Left lung (tissue), 10 donors: Measurements from ENCODE around the gene CCDC157. TPM values are rescaled to one million over a fixed set of nuclear protein-coding genes. Genes with fewer than 3 reads are reported as not detected.

Experiments
- ATAC-seq: fragments of 200-7000 bp; cut with Tn5 transposase; one replicate; pipeline ENCODE4 v1.9.1; 2020; ENCODE audit warnings: moderate library complexity
- DNase-seq, 4 donors: peaks; one replicate each; pipeline ENCODE4 v3.0.0-alpha.2; 2013 to 2020
- H3K27ac ChIP-seq, 2 donors: fragments of 200-600 bp; sonication (generic) in 1 of 2; one replicate each; pipeline versions ENCODE4 v1.5.0 to v1.8.0; 2020 to 2021
- H3K27me3 ChIP-seq, 2 donors: fragments of 200-600 bp; sonication (generic) in 1 of 2; one replicate each; pipeline versions ENCODE4 v1.5.0 to v1.8.0; 2020 to 2021
- H3K36me3 ChIP-seq, 2 donors: fragments of 200-600 bp; sonication (generic) in 1 of 2; one replicate each; pipeline versions ENCODE4 v1.5.0 to v1.8.0; 2020 to 2021
- H3K4me1 ChIP-seq, 2 donors: fragments of 200-600 bp; one replicate each; pipeline ENCODE4 v1.8.0; 2021
- H3K4me3 ChIP-seq, 2 donors: fragments of 200-600 bp; sonication (generic) in 1 of 2; one replicate each; pipeline versions ENCODE4 v1.5.0 to v1.8.0; 2020 to 2021; ENCODE audit warnings: mild to moderate bottlenecking in 1 of 2
- H3K9me3 ChIP-seq, 2 donors: fragments of 200-600 bp; sonication (generic) in 1 of 2; one replicate each; pipeline versions ENCODE4 v1.5.0 to v1.8.0; 2020 to 2021
- CTCF ChIP-seq, 2 donors: fragments of 200-600 bp; sonication (generic) in 1 of 2; IDR thresholded peaks; one replicate each; pipeline versions ENCODE4 v1.5.0 to v1.8.0; 2021; ENCODE audit warnings: antibody characterized with exemption in 2 of 2
- intact Hi-C, 2 donors: fragments of 100-400 bp; cut with DNase I; formaldehyde crosslinking; loops; one replicate each; pipeline versions ENCODE4 v1.11.2 to v1.14.2; 2022
- polyA plus RNA-seq, 6 donors: library from polyadenylated mRNA; unstranded; fragments of 120-200 nt; gene quantifications; one replicate each; pipeline ENCODE4 v1.2.1, GENCODE V29; 2013; ENCODE audit not compliant: insufficient read length in 6 of 6
- total RNA-seq, 2 donors: library from RNA; stranded (reverse); fragmentation: NEBNext Ultra II Directional; extraction: Animal tissue kit (Norgen Biotek cat#: 25700); gene quantifications; one replicate each; pipeline ENCODE4 v1.2.1, GENCODE V29; 2021
- donor health status: DM: no; HTN: yes; CAD: no.
- donor health status: DM: no; HTN: no; CAD: no.

The CCDC157 gene
- total and polyA plus RNA-seq, 8 donors, result 2.8 to 8.1 (median 4.2) TPM

GRCh38 chr22:30321461-30321860 is 35.3 kb upstream of the CCDC157 start:
- DNase-seq (no peak), ATAC-seq (no peak)
- Histone ChIP-seq H3K27me3 (no peaks in the 10 kb centered on the region), H3K9me3 (no peaks in the 10 kb centered on the region), H3K4me3 (no peak overlapping the region), H3K27ac (peak overlapping the region in 1 of 2 donors; percentile 28), H3K36me3 (peaks cover 0 to 17% of the 10 kb centered on the region in 2 donors), H3K4me1 (peaks cover 34 to 97% of the 10 kb centered on the region in 2 donors)
- no peak for TF ChIP-seq CTCF (IDR thresholded peaks at IDR 0.05)
- intact Hi-C loops, result no loop called here

GRCh38 chr22:30323246-30323645 is 33.6 kb upstream of the CCDC157 start:
- peaks cover 0 to 17% of the 10 kb centered on the region in 2 donors for H3K36me3 ChIP-seq
- no peak overlapping the region for H3K4me3 ChIP-seq
- ATAC-seq, result no peak
- no peaks in the 10 kb centered on the region for H3K9me3 ChIP-seq
- intact Hi-C loops, result no loop called here
- no peak for DNase-seq
- no peak for TF ChIP-seq CTCF (IDR thresholded peaks at IDR 0.05)
- H3K4me1 ChIP-seq, result peaks cover 38 to 84% of the 10 kb centered on the region in 2 donors
- H3K27ac ChIP-seq, result no peak overlapping the region
- H3K27me3 ChIP-seq, result no peaks in the 10 kb centered on the region

- peaks cover 0 to 24% of the 10 kb centered on the region in 2 donors for H3K36me3 ChIP-seq
- DNase-seq (no peak), ATAC-seq (no peak)
- no peak for TF ChIP-seq CTCF (IDR thresholded peaks at IDR 0.05)
- H3K27me3 ChIP-seq, result no peaks in the 10 kb centered on the region
- peak overlapping the region; percentile 93 to 96 for H3K4me3 ChIP-seq
- intact Hi-C loops, result no loop called here
- no peaks in the 10 kb centered on the region for H3K9me3 ChIP-seq
- H3K4me1 ChIP-seq, result peaks cover 34 to 75% of the 10 kb centered on the region in 2 donors
- H3K27ac ChIP-seq, result peak overlapping the region; percentile 77 to 88
Measured at GRCh38 chr22:30324014-30324730, 32.6 kb upstream of the CCDC157 start.

GRCh38 chr22:30325065-30325720 is 31.6 kb upstream of the CCDC157 start:
- Histone ChIP-seq H3K36me3 (peaks cover 0 to 30% of the 10 kb centered on the region in 2 donors), H3K4me3 (peak overlapping the region; percentile 93 to 96), H3K9me3 (no peaks in the 10 kb centered on the region), H3K27ac (peak overlapping the region; percentile 77 to 88), H3K4me1 (peaks cover 30 to 65% of the 10 kb centered on the region in 2 donors), H3K27me3 (no peaks in the 10 kb centered on the region)
- TF ChIP-seq CTCF (IDR thresholded peaks at IDR 0.05), result no peak
- DNase-seq (peak in 2 of 4 donors; percentile 41 to 49), ATAC-seq (peak; percentile 42)
- intact Hi-C loops, result no loop called here

DNA sequence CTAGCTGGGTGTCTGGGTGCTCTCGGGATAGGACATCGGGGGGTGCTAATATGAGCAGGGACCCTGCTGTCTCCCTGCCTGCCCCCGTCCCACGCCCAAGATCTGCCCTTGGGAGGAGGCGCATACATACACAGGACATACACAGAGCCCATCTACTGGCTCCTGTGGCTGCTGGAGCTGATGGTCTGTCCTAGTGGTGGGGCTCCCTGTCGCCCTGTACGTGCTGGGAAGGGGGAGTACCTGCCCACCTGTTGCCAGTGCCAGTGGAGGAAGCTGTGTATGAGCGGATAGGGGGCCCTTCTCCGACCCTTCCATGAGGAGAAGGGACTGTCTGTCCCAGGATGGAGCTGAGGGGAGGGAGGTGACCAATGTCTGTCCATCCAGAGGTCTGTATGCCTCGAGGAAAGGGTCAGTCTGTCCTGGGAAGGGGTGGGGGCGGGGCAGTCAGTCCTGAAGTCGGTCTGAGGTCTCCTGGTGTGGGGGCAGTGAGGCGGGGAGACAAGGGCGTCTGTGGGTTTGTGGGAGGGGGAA is 31.0 kb upstream of the CCDC157 start:
- H3K4me3 ChIP-seq, result peak overlapping the region; percentile 93 to 96
- no peaks in the 10 kb centered on the region for H3K9me3 ChIP-seq
- H3K27me3 ChIP-seq, result no peaks in the 10 kb centered on the region
- peaks cover 30 to 61% of the 10 kb centered on the region in 2 donors for H3K4me1 ChIP-seq
- no peak for TF ChIP-seq CTCF (IDR thresholded peaks at IDR 0.05)
- peaks cover 0 to 32% of the 10 kb centered on the region in 2 donors for H3K36me3 ChIP-seq
- intact Hi-C loops, result no loop called here
- DNase-seq (no peak), ATAC-seq (no peak)
- peak overlapping the region; percentile 77 to 88 for H3K27ac ChIP-seq
